NCI-H446 treated with DMSO at 0.1 percent for 48 hours (cell line): Measurements from ENCODE around the gene LCE1C.

Experiments used
- DNase-seq: peaks from one replicate; lab custom pipeline; 2025; lab: John Stamatoyannopoulos, UW

The LCE1C gene, protein sequence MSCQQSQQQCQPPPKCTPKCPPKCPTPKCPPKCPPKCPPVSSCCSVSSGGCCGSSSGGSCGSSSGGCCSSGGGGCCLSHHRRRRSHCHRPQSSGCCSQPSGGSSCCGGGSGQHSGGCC

DNA sequence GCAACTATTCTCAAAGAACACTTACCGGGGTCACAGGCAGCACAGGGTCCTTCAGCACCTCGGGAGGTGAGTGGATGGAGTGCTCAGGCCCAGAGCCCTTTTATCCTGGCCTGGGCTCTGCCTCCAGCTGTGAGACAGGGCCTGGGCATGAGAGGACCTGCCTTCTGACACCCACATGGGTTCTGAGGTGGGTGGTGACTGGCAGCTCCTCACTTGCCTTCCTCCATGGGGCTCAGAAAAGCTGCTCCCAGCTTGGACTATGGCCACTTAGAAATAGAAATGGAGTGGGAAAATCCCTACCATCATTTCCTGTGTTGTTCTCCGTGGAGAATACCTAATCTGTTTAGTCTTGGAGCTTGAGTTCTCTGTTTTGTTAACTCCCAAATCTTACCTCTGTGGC is at the start of gene LCE1C:
Gene LCE1C (minus strand): TSS at position 76 of the 400 bp plus-strand sequence. CDS start 1,173 bp downstream, outside the sequence.
- no peak for DNase-seq

GRCh38 chr1:152855661-152856060 is 49.2 kb upstream of the LCE1C start:
- no peak for DNase-seq

- no peak for DNase-seq
Observed at GRCh38 chr1:152842556-152842955, 36.1 kb upstream of the LCE1C start, which contains the start of gene LCE6A. Gene LCE6A, plus strand, starts transcription at chr1:152842856. Its CDS starts 665 bp downstream, at chr1:152843521.

DNA sequence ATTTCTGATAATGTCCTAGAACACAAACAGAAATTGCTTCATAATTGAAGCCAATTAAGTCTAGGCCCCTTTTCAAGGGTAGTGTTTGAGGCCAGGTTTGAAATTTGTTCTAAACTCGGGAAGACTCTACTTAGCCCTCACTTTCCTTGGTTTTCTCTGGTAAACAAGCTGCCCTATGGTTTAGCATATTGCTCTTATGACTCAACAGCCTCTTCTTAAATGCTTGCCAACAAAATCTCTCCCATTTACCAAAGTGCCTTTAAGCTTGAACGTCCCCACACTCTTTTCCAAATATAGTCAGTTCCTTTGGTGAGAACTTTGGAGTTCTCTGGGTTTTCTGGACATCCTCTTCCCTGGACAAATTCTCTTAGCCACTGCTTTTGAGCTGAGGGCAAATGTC is 30.4 kb upstream of the LCE1C start:
- no peak for DNase-seq

- DNase-seq: no peak
Observed at GRCh38 chr1:152827173-152827572, 20.7 kb upstream of the LCE1C start, which contains the start of gene LCE1A. Gene LCE1A, plus strand, starts transcription at chr1:152827473. Its CDS starts 0 bp downstream, at chr1:152827473.

GRCh38 chr1:152824964-152825363 is 18.5 kb upstream of the LCE1C start:
- no peak for DNase-seq

DNA sequence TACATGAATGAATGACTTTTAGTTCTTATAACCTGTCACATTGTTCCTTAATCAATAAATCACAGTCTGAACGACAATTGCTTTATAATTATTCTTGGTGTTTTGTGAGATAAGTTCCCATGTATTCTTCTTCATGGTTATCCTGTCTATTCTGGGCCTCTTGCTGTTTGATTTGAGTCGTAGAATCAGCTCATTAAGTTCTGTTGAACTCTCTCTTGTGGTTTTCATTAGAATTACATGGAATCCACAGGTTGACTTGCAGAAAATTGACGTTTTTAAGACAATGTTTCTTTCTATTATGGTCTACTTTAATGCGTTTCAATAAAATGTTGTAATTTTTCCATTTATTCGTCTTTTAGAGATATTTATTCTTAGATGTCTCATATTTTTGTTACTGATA is 16.8 kb upstream of the LCE1C start:
- no peak for DNase-seq

GRCh38 chr1:152817309-152817708 is 10.9 kb upstream of the LCE1C start:
- DNase-seq: no peak

- no peak for DNase-seq
Observed at GRCh38 chr1:152811671-152812070, 5.2 kb upstream of the LCE1C start, which contains the start of gene LCE1B. Gene LCE1B, plus strand, starts transcription at chr1:152811971. Its CDS starts 476 bp downstream, at chr1:152812447.

- no peak for DNase-seq
Observed at GRCh38 chr1:152811050-152811449, 4.6 kb upstream of the LCE1C start.

GRCh38 chr1:152801333-152801732 is 5.1 kb downstream of the LCE1C start:
- DNase-seq: no peak

DNA sequence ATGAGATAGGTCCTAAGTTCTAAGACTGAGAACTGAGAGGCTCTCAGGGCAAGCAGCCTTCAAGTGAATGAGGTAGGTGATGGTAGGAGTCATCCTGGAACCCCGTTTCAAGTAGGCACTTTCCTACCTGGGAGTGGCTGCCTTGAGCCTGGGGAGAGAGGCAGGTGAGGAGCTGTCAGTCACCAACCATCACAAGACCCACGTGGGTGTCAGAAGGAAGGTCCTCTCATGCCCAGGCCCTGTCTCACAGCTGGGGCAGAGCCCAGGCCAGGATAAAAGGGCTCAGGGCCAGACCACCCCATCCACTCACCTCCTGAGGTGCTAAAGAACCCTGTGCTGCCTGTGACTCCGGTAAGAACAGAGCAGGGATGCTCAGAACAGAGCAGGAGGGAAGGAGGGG is 10.0 kb downstream of the LCE1C start, which contains the start of gene LCE1D:
Gene LCE1D (plus strand): TSS at position 301 of the 400 bp plus-strand sequence. CDS start 1,074 bp downstream, outside the sequence.
- DNase-seq: no peak

DNA sequence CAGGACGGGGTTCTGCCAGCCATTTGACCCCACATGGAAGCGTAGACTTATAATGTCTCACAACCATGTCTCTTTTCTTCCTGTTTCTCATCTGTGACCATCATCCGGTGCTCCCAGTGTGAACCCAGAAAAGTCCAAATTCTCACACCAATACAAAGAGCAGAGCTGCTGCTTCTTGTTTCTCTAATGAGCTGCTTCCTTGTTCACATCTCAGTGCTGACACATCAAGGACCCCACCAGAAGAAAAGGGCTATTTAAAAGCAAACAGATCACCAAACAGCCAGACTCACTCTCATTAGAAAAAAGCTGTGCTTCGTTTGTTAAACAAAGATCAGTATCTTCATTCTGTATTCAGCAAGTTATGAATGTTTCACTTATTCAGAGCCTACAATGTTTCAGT is 10.8 kb downstream of the LCE1C start:
- no peak for DNase-seq

DNA sequence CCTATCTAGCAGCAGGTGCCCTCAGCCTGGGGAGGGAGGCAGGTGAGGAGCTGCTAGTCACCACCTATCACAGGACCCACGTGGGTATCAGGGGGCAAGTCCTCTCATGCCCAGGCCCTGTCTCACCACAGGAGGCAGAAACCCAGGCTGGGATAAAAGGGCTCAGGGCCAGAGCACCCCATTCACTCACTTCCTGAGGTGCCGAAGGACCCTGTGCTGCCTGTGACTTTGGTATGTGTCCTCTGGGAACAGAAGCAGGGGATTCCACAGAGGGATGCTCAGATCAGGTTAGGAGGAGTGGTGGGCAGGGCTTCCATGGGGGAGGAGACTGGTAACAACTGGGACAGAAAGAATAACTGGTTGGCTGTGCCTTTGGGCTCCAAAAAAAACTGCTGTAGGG is 20.4 kb downstream of the LCE1C start, which contains the start of gene LCE1E:
Gene LCE1E (plus strand): TSS at position 181 of the 400 bp plus-strand sequence. CDS start 1,043 bp downstream, outside the sequence.
- DNase-seq: no peak

DNA sequence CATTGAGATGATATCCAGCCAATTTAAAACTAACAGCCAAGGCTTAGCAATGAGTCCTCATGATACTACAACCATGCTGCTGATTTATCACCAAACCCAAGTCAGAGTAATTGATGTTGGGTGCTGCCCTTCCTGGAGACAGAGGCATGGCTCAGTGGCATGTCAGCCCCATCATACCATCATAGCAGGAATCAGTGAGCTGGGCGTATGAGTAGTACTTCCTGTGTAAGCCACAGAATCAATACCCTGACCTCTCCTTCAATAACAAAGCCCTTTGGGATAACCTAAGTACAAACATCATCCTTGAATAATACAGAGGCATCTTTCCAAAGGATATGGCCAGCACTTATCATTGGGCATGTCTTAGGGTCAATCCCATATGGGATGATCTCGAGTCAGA is 23.4 kb downstream of the LCE1C start:
- no peak for DNase-seq

DNA sequence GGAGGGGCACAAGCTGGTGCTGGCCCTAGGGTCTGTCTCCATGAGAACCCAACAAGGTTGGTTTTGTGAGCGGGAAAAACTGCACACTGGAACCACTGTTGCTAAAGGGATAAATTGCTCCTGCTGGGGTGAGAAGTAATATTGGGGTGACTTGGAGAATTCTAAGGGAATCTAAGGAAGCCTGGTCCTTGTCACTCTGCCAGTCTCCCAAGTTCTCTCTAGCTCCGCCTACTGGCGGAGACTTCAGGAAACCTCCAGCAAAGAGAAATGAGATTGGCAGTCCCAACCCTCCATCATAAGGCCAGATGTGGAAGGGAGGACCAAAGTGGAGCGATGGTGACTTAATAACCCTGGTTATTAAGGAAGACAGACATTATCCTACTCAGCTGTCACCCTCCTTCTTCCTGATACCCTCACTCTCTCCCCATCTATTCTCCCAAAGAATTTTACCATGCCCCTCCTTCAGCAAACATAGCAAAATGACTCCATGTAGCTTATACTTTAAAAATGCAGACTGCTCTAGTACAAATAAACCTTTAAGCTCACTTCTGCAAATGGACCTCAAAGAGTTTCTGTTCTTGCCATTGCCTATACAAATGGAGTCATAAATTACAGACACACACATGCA is 28.8 kb downstream of the LCE1C start:
- no peak for DNase-seq

DNA sequence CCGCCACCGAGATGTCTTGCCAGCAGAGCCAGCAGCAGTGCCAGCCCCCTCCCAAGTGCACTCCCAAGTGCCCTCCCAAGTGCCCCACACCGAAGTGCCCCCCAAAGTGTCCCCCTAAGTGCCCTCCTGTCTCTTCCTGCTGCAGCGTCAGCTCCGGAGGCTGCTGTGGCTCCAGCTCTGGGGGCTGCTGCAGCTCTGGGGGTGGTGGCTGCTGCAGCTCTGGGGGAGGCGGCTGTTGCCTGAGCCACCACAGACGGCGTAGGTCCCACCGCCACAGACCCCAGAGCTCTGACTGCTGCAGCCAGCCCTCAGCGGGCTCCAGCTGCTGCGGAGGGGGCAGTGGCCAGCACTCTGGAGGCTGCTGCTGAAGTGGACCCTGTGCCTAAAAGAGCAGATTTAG is 30.1 kb downstream of the LCE1C start:
- no peak for DNase-seq

- no peak for DNase-seq
Observed at GRCh38 chr1:152774875-152775274, 31.6 kb downstream of the LCE1C start, which contains the start of gene LCE1F. Gene LCE1F, plus strand, starts transcription at chr1:152775140. Its CDS starts 1,232 bp downstream, at chr1:152776372.

DNA sequence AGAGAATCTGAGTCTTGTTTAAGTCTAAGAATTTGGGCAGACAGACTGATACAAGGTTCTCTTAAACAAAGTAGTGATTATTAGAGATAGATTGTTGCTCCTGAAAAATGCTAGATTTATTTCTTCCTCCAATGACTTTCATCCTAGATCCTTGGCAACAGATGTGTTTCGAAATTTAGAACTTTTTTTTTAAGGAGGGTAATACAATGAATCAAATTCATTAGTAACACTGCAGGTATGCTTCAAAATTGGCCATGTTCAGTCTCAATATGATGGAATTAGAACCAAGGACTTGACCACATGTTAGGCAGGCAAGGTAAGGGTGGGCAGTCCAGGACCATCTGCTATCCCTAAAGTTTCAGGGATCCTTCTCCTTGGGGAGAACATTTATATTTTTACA is 36.0 kb downstream of the LCE1C start:
- DNase-seq: no peak

DNA sequence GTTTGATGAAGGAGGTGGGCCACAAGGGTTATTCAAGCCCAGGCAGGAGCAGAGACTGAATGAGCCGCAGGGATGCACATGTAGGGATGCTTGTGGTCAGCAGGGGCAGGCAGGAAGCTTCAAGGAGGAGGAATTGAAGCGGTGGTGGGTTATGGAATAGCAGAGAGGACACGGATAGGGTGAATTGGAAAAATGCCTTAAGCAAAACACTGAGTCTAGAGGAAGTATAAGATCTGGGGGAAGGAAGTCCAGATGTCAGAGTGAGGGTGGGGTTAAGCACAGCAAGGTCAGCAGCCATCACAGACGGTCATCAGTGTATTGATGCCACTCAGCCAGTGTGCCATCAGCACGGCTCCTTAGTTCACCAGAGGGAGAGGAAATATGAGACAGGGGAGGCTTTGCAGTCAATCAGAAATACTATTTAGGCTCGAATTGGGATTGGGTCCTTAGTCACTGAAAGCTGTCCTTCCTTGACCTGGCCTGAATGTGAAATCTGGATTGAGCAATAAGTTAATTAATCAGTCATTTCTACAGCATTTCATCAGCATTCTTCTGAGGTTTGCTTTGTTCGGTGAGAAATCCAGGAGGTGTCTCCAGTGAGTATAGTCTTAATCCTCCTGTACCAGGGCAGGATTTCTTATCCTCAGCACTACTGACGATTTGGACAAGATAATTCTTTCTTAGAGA is 37.5 kb downstream of the LCE1C start:
- no peak for DNase-seq

- DNase-seq: no peak
Observed at GRCh38 chr1:152761609-152762213, 44.7 kb downstream of the LCE1C start.

- DNase-seq: no peak
Observed at GRCh38 chr1:152760551-152761190, 45.8 kb downstream of the LCE1C start.
